GM21723 (cell line): ENCODE results near the gene OGDH.

Experiments
- ATAC-seq: cut with Tn5 transposase; IDR thresholded peaks from one replicate; pipeline ENCODE4 v1.9.1; 2021; ENCODE audit warnings: mild to moderate bottlenecking, moderate library complexity; ENCODE audit not compliant: unreplicated experiment

Gene OGDH

GRCh38 chr7:44757311-44757710, 150.9 kb downstream of the OGDH start:
- no peak for ATAC-seq

- ATAC-seq: no peak
Measured at GRCh38 chr7:44757739-44758138, 151.3 kb downstream of the OGDH start.
